Heart left ventricle (tissue), 16 donors: ENCODE results near the gene SLC43A3. TPM values are rescaled to one million over a fixed set of nuclear protein-coding genes. Genes with fewer than 3 reads are reported as not detected.

Experiments used
- ATAC-seq, 4 donors: fragments of 200-7000 bp; cut with Tn5 transposase; one replicate each; pipeline ENCODE4 v1.9.1; 2020 to 2022; ENCODE audit warnings: moderate library complexity in 4 of 4, mild to moderate bottlenecking in 3 of 4, moderate number of reproducible peaks in 1 of 4
- DNase-seq, 5 donors: peaks; one replicate each; pipeline ENCODE4 v3.0.0-alpha.2; 2020
- H3K27ac ChIP-seq, 12 donors: fragments of 200-600 bp; sonication (generic) in 4 of 12; one replicate each; pipeline versions ENCODE4 v1.5.0 to v1.8.0; 2016 to 2022; ENCODE audit warnings: mild to moderate bottlenecking in 2 of 12
- H3K27me3 ChIP-seq, 9 donors: fragments of 200-600 bp; sonication (generic) in 2 of 9; one replicate each; pipeline versions ENCODE4 v1.5.1 to v1.8.0; 2016 to 2022; ENCODE audit warnings: mild to moderate bottlenecking in 3 of 9
- H3K36me3 ChIP-seq, 9 donors: fragments of 200-600 bp; sonication (generic) in 2 of 9; one replicate each; pipeline versions ENCODE4 v1.5.0 to v1.8.0; 2018 to 2022; ENCODE audit warnings: mild to moderate bottlenecking in 2 of 9
- H3K4me1 ChIP-seq, 12 donors: fragments of 200-600 bp; sonication (generic) in 4 of 12; one replicate each; pipeline versions ENCODE4 v1.5.0 to v1.8.0; 2016 to 2022; ENCODE audit warnings: mild to moderate bottlenecking in 3 of 12
- H3K4me3 ChIP-seq, 12 donors: fragments of 200-600 bp; sonication (generic) in 4 of 12; one replicate each; pipeline versions ENCODE4 v1.5.0 to v1.8.0; 2017 to 2022; ENCODE audit warnings: mild to moderate bottlenecking in 9 of 12, moderate library complexity in 4 of 12
- H3K9me3 ChIP-seq, 12 donors: fragments of 200-600 bp; sonication (generic) in 4 of 12; one replicate each; pipeline versions ENCODE4 v1.5.0 to v1.8.0; 2016 to 2022; ENCODE audit warnings: mild to moderate bottlenecking in 1 of 12
- POLR2A ChIP-seq, 2 donors: fragments of 450-650 bp; IDR thresholded peaks; one replicate each; pipeline ENCODE4 v1.6.1; 2017; ENCODE audit warnings: antibody characterized with exemption in 2 of 2, mild to moderate bottlenecking in 2 of 2, moderate library complexity in 2 of 2
- WGBS, 4 donors: extraction: QIAGEN DNeasy Blood & Tissue Kit in 2 of 4; methylation state at CpG; one replicate each; pipeline versions ENCODE4 v1.1.5 to v1.1.7; 2013 to 2018; 5-methylcytosine and 5-hydroxymethylcytosine counted together
- intact Hi-C, 10 donors: fragments of 100-400 bp; cut with DNase I; formaldehyde crosslinking; loops; one replicate each; pipeline versions ENCODE4 v1.11.1 to v1.14.2; 2022
- polyA plus RNA-seq, 2 donors: library from polyadenylated mRNA; stranded (reverse); fragments of 200-250 nt; gene quantifications; one replicate each; pipeline ENCODE4 v1.2.3, GENCODE V29; 2013
- total RNA-seq, 9 donors: library from RNA; depleted of rRNA in 2 of 9; stranded (reverse); fragments of >200 nt in 2 of 9; fragmentation: NEBNext Ultra II Directional in 3 of 9; extraction: Animal tissue kit (Norgen Biotek cat#: 25700) in 3 of 9; gene quantifications; one replicate each; pipeline versions ENCODE4 v1.1.0 to v1.2.4, GENCODE V29; 2016 to 2023
- TF ChIP-seq, protein P1 (sequence below), 12 donors: fragments of 200-600 bp; sonication (generic) in 4 of 12; IDR thresholded peaks; one replicate each; pipeline versions ENCODE4 v1.5.0 to v1.8.0; 2018 to 2022; ENCODE audit warnings: antibody characterized with exemption in 12 of 12, mild to moderate bottlenecking in 5 of 12
- donor health status: ischemic (EF 13 %, LVEDD 7.1; RV severe dilation, severe dysfunction).
- donor health status: healthy with polysubstance abuse.
- donor health status: DM: no; HTN: yes; CAD: no.
- donor health status: DM: no; HTN: no; CAD: no.
- donor health status: ischemic (EF 25% LVEDD 6.9; RV normal size, moderate dysfunction).
- donor health status: ischemic (EF 25% LVEDD 5.7; RV mildly dilated, moderate dysfunction).
- donor health status: healthy.
- donor health status: DM: yes; HTN: yes; CAD: no.
- donor health status: ischemic (EF 35%, LVEDD 5.7; RV mildly dilated, moderate dysfunction).
- donor health status: nonischemic (EF 11% LVEDD 7.7; RV severe dilation, severe dysfunction).
- donor health status: DM: yes; HTN: yes; CAD: no.
- donor health status: PGD.
- donor health status: ischemic (EF 29% LVEDD 5.4; RV normal size, mild dysfunction).
- donor health status: nonischemic (EF 23%, LVEDD 6.1; RV moderate dilation, normal function).

The SLC43A3 gene
- total and polyA plus RNA-seq, 11 donors: 13.5 to 56.9 (median 23.6) TPM

DNA sequence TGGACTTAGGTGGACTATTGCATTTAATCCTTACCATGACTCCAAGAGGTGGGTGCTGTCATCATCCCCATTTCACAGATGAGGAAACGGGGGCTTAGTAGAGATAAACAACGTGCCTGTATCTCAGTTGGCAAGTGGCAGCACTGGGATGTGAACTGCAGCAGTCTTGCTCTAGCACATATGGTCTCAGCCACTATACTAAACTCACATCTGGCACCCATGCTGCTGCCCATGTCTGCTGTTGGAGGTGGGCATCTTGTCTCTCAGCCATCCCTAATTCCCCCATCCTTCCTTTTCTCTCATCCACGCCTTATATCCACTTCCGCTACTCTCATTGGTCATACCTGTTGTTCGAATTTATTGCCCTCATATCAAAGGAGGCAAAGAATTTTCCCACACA, 49.8 kb downstream of the SLC43A3 start:
- peaks cover 0 to 4% (median 0%) of the 10 kb centered on the region in 9 donors for H3K27me3 ChIP-seq

GRCh38 chr11:57376095-57377090, 50.5 kb downstream of the SLC43A3 start:
- H3K27me3 ChIP-seq: peaks cover 0 to 4% (median 0%) of the 10 kb centered on the region in 9 donors
- intact Hi-C loops: no loop called here
- DNase-seq: no peak
- no peaks in the 10 kb centered on the region for H3K9me3 ChIP-seq
- ATAC-seq: no peak
- TF ChIP-seq, protein P1, sequence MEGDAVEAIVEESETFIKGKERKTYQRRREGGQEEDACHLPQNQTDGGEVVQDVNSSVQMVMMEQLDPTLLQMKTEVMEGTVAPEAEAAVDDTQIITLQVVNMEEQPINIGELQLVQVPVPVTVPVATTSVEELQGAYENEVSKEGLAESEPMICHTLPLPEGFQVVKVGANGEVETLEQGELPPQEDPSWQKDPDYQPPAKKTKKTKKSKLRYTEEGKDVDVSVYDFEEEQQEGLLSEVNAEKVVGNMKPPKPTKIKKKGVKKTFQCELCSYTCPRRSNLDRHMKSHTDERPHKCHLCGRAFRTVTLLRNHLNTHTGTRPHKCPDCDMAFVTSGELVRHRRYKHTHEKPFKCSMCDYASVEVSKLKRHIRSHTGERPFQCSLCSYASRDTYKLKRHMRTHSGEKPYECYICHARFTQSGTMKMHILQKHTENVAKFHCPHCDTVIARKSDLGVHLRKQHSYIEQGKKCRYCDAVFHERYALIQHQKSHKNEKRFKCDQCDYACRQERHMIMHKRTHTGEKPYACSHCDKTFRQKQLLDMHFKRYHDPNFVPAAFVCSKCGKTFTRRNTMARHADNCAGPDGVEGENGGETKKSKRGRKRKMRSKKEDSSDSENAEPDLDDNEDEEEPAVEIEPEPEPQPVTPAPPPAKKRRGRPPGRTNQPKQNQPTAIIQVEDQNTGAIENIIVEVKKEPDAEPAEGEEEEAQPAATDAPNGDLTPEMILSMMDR (IDR thresholded peaks at IDR 0.05): no peak
- TF ChIP-seq POLR2A (IDR thresholded peaks at IDR 0.05): no peak
- H3K36me3 ChIP-seq: no peaks in the 10 kb centered on the region
- no peak overlapping the region for H3K4me3 ChIP-seq
- WGBS, 4 donors: 51 to 63% (median 60%) methylated on average over 21 to 26 of the region's 26 CpGs
- H3K27ac ChIP-seq: no peak overlapping the region
- H3K4me1 ChIP-seq: peaks cover 0 to 22% (median 11%) of the 10 kb centered on the region in 12 donors

More for the DNA sequence above, 49.8 kb downstream of the SLC43A3 start:
- intact Hi-C loops: no loop called here
- Histone ChIP-seq H3K27ac (no peak overlapping the region), H3K9me3 (no peaks in the 10 kb centered on the region), H3K4me1 (peaks cover 0 to 19% (median 10%) of the 10 kb centered on the region in 12 donors), H3K4me3 (no peak overlapping the region), H3K36me3 (no peaks in the 10 kb centered on the region)
- DNase-seq: no peak
- TF ChIP-seq, protein P1 (IDR thresholded peaks at IDR 0.05): no peak
- WGBS, 4 donors: 56 to 74% (median 71%) methylated on average over 5 of the region's 5 CpGs
- ATAC-seq: no peak

DNA sequence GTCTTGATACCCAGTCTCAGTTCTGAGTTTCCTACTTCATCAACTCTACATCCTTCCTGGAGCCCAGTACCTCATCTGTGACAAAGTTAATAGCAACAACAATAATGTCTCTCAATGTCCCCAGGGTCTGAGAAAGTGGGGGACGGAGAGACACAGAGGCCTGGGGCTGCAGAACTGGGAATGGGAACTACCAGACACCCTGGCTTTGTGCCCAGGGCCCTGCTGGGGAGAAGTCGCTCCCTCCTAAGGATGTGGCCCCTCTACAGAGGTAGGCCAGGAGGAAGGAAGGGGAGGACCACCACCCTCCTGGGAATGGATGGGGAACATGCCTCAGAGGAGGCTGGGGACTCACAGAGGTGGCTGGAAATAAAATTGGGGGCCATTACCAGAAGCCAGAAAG, 51.4 kb downstream of the SLC43A3 start:
- no peak for TF ChIP-seq POLR2A (IDR thresholded peaks at IDR 0.05)
- TF ChIP-seq, protein P1 (IDR thresholded peaks at IDR 0.05): no peak
- no peak for DNase-seq
- 48 to 77% (median 55%) methylated on average over 2 of the region's 2 CpGs for WGBS, 4 donors
- H3K9me3 ChIP-seq: no peaks in the 10 kb centered on the region
- H3K27ac ChIP-seq: no peak overlapping the region
- H3K4me1 ChIP-seq: peaks cover 0 to 24% (median 13%) of the 10 kb centered on the region in 12 donors
- H3K4me3 ChIP-seq: no peak overlapping the region
- H3K36me3 ChIP-seq: no peaks in the 10 kb centered on the region
- ATAC-seq: no peak
- H3K27me3 ChIP-seq: no peaks in the 10 kb centered on the region
- intact Hi-C loops: no loop called here

DNA sequence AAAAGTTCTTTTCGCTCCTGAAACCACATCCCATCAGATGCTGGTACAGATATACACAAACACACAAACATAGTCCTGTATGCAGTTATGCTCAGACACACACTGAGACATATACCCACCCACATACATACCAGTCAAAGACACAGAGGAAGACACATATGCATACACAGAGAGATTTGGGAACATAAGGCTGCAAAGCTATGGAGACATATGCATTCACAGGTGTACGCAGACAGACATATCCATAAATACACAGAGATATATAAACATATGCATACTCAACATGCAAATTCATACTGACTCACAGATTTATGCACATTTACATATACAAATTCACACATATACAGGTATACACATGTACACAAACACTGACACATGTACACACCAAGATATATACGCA, 52.0 kb downstream of the SLC43A3 start:
- Histone ChIP-seq H3K9me3 (no peaks in the 10 kb centered on the region), H3K4me1 (peaks cover 0 to 24% (median 13%) of the 10 kb centered on the region in 12 donors), H3K36me3 (no peaks in the 10 kb centered on the region), H3K27ac (no peak overlapping the region), H3K27me3 (no peaks in the 10 kb centered on the region), H3K4me3 (no peak overlapping the region)
- DNase-seq (no peak), ATAC-seq (no peak)
- intact Hi-C loops: no loop called here
- TF ChIP-seq POLR2A (IDR thresholded peaks at IDR 0.05): no peak
- TF ChIP-seq, protein P1 (IDR thresholded peaks at IDR 0.05): no peak
- WGBS, 4 donors: 95 to 98% (median 96%) methylated on average over 3 of the region's 3 CpGs
